Hepatocyte (in vitro differentiated cells): ENCODE data around the gene NFIL3. TPM values are rescaled to one million over a fixed set of nuclear protein-coding genes. Genes with fewer than 3 reads are reported as not detected.

Source experiments
- DNase-seq: peaks from one replicate; pipeline ENCODE4 v3.0.0-alpha.2; 2016; ENCODE audit warnings: low spot score
- H2AFZ ChIP-seq: fragments of 200-600 bp; sonication (generic); 2 replicates; pipeline ENCODE4 v1.6.0; 2016; ENCODE audit warnings: antibody characterized with exemption, mild to moderate bottlenecking
- H3K27ac ChIP-seq: fragments of 200-600 bp; sonication (generic); 2 replicates; pipeline ENCODE4 v1.5.1; 2016; ENCODE audit warnings: mild to moderate bottlenecking
- H3K27me3 ChIP-seq: fragments of 200-600 bp; sonication (generic); 2 replicates; pipeline ENCODE4 v1.6.1; 2016
- H3K36me3 ChIP-seq: fragments of 200-600 bp; sonication (generic); replicated peaks from 2 replicates; pipeline ENCODE4 v1.5.1; 2016; ENCODE audit warnings: low read depth; ENCODE audit not compliant: insufficient read depth
- H3K4me1 ChIP-seq: fragments of 200-600 bp; sonication (generic); 2 replicates; pipeline ENCODE4 v1.5.1; 2016; ENCODE audit warnings: mild to moderate bottlenecking, moderate library complexity; ENCODE audit not compliant: insufficient read depth
- H3K4me2 ChIP-seq: fragments of 200-600 bp; sonication (generic); 2 replicates; pipeline ENCODE4 v1.6.0; 2016
- H3K4me3 ChIP-seq: fragments of 200-600 bp; sonication (generic); 2 replicates; pipeline ENCODE4 v1.5.1; 2016; ENCODE audit warnings: mild to moderate bottlenecking
- H3K79me2 ChIP-seq: fragments of 200-600 bp; sonication (generic); 2 replicates; pipeline ENCODE4 v1.6.0; 2017; ENCODE audit warnings: mild to moderate bottlenecking
- H3K9me2 ChIP-seq: fragments of 200-600 bp; sonication (generic); replicated peaks from 2 replicates; pipeline ENCODE4 v1.6.0; 2017; ENCODE audit warnings: mild to moderate bottlenecking; ENCODE audit not compliant: insufficient read depth
- H3K9me3 ChIP-seq: fragments of 200-600 bp; sonication (generic); 2 replicates; pipeline ENCODE4 v1.5.1; 2016; ENCODE audit warnings: low read depth, mild to moderate bottlenecking
- H4K20me1 ChIP-seq: fragments of 200-600 bp; sonication (generic); 2 replicates; pipeline ENCODE4 v1.6.0; 2016; ENCODE audit warnings: mild to moderate bottlenecking; ENCODE audit not compliant: insufficient read depth, poor library complexity, severe bottlenecking
- EZH2 ChIP-seq: fragments of 200-600 bp; sonication (generic); IDR thresholded peaks from 2 replicates; pipeline ENCODE4 v1.6.1; 2016; ENCODE audit warnings: antibody characterized with exemption, mild to moderate bottlenecking, borderline replicate concordance
- EZH2phosphoT487 ChIP-seq: fragments of 200-600 bp; sonication (generic); IDR thresholded peaks from one replicate; pipeline ENCODE4 v1.6.1; 2018; ENCODE audit warnings: antibody characterized with exemption, mild to moderate bottlenecking, low read depth, moderate library complexity; ENCODE audit not compliant: unreplicated experiment, severe bottlenecking
- WGBS: methylation state at CpG from one replicate; pipeline ENCODE4 v1.1.6; 2016; ENCODE audit warnings: low lambda C conversion rate; ENCODE audit errors: missing lambda C conversion rate; 5-methylcytosine and 5-hydroxymethylcytosine counted together
- polyA plus RNA-seq: library from polyadenylated mRNA; unstranded; fragments of >200 nt; fragmentation: Nextera tagmentation; extraction: Ambion mirVana; gene quantifications from 2 replicates; pipeline ENCODE4 v1.2.1, GENCODE V29; 2016
- total RNA-seq: library from RNA; depleted of rRNA; stranded (reverse); fragments of >200 nt; gene quantifications from 2 replicates; pipeline ENCODE4 v1.2.3, GENCODE V29; 2014
- TF ChIP-seq, protein P1 (sequence below): fragments of 200-600 bp; sonication (generic); IDR thresholded peaks from 2 replicates; pipeline ENCODE4 v1.5.1; 2016; ENCODE audit warnings: antibody characterized with exemption, mild to moderate bottlenecking; ENCODE audit not compliant: poor library complexity

Gene NFIL3
- total and polyA plus RNA-seq, 2 experiments from 2014 or later, result 69.6 to 99.6 TPM

DNA sequence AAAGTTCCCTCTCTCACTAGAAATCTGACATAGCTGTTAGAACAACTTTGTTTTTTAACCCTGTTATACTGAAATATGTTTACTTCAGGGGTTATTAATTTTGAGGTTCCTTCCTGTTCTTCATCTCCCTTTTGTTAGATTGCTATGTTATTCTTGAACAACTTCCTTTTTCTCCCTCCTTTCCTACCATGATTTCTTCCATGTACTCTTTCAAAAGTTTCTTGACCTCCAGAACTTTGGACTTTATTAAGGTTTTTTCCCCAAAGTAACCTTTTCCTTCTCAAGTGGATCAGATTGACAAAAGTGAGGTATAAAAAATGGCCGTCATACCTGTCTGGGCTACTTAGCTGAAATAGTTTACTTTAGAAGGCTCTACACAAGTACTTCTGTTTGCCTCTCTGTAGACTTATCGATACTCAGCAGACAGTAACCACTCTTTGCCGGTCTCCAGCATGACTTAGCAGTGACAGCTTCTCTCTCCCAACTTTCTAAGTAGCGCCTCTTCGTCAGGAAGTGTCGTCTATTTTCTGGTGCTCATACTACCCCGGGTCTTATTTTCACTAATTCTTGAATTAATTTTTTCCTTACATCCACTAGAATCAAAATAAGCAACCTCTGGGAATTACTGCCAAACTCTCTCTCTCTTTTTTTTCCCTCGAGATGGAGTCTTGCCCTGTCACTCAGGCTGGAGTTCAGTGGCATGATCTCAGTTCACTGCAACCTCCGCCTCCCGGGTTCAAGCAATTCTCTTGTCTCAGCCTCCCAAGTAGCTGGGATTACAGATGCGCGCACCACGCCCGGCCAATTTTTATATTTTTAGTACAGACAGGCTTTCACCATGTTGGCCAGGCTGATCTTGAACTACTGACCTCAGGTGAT lies 19.7 kb downstream of the NFIL3 start:
- peaks cover 8% of the 10 kb centered on the region for H4K20me1 ChIP-seq
- peaks cover 19% of the 10 kb centered on the region for H3K79me2 ChIP-seq
- H3K36me3 ChIP-seq, result no peaks in the 10 kb centered on the region
- no peak overlapping the region for H3K4me3 ChIP-seq
- no peak overlapping the region for H2AFZ ChIP-seq
- H3K27ac ChIP-seq, result no peak overlapping the region
- H3K9me3 ChIP-seq, result no peaks in the 10 kb centered on the region
- no peaks in the 10 kb centered on the region for H3K27me3 ChIP-seq
- H3K9me2 ChIP-seq, result no peaks in the 10 kb centered on the region
- TF ChIP-seq, protein P1, sequence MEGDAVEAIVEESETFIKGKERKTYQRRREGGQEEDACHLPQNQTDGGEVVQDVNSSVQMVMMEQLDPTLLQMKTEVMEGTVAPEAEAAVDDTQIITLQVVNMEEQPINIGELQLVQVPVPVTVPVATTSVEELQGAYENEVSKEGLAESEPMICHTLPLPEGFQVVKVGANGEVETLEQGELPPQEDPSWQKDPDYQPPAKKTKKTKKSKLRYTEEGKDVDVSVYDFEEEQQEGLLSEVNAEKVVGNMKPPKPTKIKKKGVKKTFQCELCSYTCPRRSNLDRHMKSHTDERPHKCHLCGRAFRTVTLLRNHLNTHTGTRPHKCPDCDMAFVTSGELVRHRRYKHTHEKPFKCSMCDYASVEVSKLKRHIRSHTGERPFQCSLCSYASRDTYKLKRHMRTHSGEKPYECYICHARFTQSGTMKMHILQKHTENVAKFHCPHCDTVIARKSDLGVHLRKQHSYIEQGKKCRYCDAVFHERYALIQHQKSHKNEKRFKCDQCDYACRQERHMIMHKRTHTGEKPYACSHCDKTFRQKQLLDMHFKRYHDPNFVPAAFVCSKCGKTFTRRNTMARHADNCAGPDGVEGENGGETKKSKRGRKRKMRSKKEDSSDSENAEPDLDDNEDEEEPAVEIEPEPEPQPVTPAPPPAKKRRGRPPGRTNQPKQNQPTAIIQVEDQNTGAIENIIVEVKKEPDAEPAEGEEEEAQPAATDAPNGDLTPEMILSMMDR, result no peak
- TF ChIP-seq EZH2phosphoT487 (no peak), EZH2 (no peak)
- H3K4me1 ChIP-seq, result no peaks in the 10 kb centered on the region
- H3K4me2 ChIP-seq, result no peak overlapping the region
- DNase-seq, result no peak
- WGBS, result 93% methylated on average over 14 of the region's 14 CpGs

DNA sequence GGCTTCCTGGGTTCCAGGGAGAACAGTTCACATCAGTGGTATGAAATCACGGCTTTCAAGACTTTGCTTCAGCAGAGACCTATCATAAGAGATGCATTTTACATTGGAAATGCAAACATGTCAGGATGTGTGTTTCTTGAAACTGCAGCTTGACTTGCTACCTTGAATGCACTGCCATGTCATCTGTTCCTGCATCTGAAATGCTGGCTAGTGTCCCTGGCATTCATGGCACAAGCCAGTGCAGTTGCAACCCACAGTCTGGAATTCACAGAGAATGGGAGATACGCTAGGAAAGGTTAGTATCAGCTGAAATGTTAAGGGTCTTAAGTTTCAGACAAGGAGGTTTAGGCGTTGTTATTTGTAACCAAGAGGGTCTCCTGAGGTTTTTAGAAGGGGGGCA lies 24.7 kb downstream of the NFIL3 start:
- H3K27ac ChIP-seq, result no peak overlapping the region

DNA sequence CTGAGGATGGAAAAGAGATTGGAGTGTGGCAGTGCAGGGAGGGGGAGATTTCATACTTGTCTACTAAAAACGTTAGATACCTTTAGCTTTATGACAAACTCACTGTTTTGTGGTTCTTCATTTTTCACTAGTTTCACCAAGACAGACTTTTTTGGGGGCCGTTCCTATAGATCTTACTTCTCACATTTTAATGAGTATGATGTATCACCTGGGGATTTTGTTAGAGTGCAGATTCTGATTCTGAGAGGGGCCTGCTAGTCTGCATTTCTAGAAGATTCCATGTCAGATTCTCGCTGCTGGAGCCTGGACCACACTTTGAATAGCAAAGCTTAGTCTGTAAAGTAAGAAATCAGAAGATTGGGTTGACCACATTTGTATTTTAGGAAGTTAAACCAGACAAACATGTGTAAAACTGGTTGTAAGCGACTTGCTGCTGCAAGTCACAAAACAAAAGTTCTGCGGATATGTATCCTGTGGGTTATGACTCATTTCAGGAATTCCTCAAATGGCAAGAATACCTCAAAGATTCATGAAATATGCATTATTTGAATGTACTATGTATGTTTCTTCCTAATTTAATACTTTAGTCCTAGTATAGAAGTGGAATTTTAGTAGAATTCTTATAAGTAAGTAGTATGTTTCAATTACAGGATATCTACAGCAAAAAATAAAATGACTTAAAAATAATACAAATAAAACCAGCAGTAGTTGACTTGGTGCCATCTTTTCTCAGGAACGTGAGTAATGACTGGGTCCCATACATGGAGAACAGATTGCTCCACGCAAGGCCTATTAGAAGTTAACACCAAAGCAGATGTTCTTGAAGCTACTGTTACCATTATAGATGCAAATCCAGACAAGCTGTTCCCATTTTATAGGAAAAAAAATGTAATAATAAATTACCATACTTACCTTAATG lies 27.8 kb downstream of the NFIL3 start:
- no peak for TF ChIP-seq EZH2
- TF ChIP-seq, protein P1, result no peak
- no peak for TF ChIP-seq EZH2phosphoT487

More for the DNA sequence above, 24.7 kb downstream of the NFIL3 start:
- H3K4me2 ChIP-seq, result no peak overlapping the region
- H4K20me1 ChIP-seq, result no peaks in the 10 kb centered on the region
- WGBS, result 95% methylated on average over 3 of the region's 3 CpGs
- H3K79me2 ChIP-seq, result no peaks in the 10 kb centered on the region
- H3K9me2 ChIP-seq, result no peaks in the 10 kb centered on the region
- no peaks in the 10 kb centered on the region for H3K9me3 ChIP-seq
- no peak overlapping the region for H3K4me3 ChIP-seq
- no peak for TF ChIP-seq EZH2
- TF ChIP-seq, protein P1, result no peak
- no peak for TF ChIP-seq EZH2phosphoT487
- H3K4me1 ChIP-seq, result no peaks in the 10 kb centered on the region
- H3K36me3 ChIP-seq, result no peaks in the 10 kb centered on the region
- no peak for DNase-seq
- H2AFZ ChIP-seq, result no peak overlapping the region
- no peaks in the 10 kb centered on the region for H3K27me3 ChIP-seq

More for the DNA sequence above, 27.8 kb downstream of the NFIL3 start:
- Histone ChIP-seq H3K27ac (no peak overlapping the region), H3K4me3 (no peak overlapping the region), H3K27me3 (no peaks in the 10 kb centered on the region), H3K79me2 (no peaks in the 10 kb centered on the region), H3K4me1 (no peaks in the 10 kb centered on the region), H2AFZ (no peak overlapping the region), H4K20me1 (no peaks in the 10 kb centered on the region), H3K36me3 (no peaks in the 10 kb centered on the region), H3K9me3 (no peaks in the 10 kb centered on the region), H3K9me2 (no peaks in the 10 kb centered on the region), H3K4me2 (no peak overlapping the region)
- WGBS, result 78% methylated on average over 7 of the region's 7 CpGs
- no peak for DNase-seq
